Measurements from ENCODE around the gene PPP4C. TPM values are rescaled to one million over a fixed set of nuclear protein-coding genes. Genes with fewer than 3 reads are reported as not detected.

PPP4C gene
- total RNA-seq, 3 donors from 2014 or later: 71.7 to 109 (median 102) TPM

- Histone ChIP-seq H3K9me3 (no peaks in the 10 kb centered on the region), H3K4me1 (ENCODE audit: low read depth) (peaks cover 7% of the 10 kb centered on the region), H3K4me3 (no peak overlapping the region), H3K36me3 (ENCODE audit: low read depth) (no peaks in the 10 kb centered on the region)
- no peak for TF ChIP-seq CTCF (IDR thresholded peaks at IDR 0.05)
- no peak for ATAC-seq
- DNase-seq: peak in 1 of 3 donors; percentile 3
- intact Hi-C loops (cut with DNase I, micrococcal nuclease): no loop called here
Measured at GRCh38 chr16:30051518-30051917, 24.3 kb upstream of the PPP4C start.

- ATAC-seq (peak; percentile 97), DNase-seq (peak; percentile 95 to 96 (median 96))
- Histone ChIP-seq H3K36me3 (ENCODE audit: low read depth) (no peaks in the 10 kb centered on the region), H3K4me3 (peak overlapping the region; percentile 13), H3K9me3 (no peaks in the 10 kb centered on the region), H3K4me1 (ENCODE audit: low read depth) (peaks cover 7% of the 10 kb centered on the region)
- intact Hi-C loops (cut with DNase I, micrococcal nuclease): no loop called here
- TF ChIP-seq CTCF (IDR thresholded peaks at IDR 0.05): no peak
Measured at GRCh38 chr16:30052671-30053372, 23.0 kb upstream of the PPP4C start.

DNA sequence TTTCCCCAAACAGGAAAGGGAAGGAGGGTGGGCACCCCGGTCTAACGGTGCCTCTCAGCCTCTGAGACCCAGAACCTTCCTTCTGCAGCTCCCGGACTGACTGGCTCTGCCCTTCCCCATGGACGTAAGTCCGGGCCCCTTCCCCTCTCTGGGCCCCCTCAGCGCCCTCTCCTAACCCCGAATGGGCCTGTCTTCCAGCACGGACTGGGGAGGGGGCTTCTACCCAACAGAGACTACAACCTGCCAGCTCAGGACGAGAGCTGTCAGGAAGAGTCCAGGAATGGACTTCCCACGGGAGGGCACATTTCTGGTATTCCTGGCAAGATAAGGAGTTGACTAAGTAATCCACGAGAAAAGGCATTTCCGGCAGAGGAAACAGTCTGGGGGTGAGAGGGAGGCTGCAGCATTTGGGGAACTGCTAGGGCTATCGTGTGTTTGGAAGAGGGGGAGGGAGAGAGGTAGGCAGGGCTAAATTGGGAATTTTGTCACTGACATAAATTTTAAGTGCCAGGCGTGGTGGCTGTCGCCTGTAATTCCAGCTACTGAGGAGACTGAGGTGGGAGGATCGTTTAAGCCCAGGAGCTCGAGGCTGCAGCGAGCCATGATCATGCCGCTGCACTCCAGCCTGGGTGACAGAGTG, 22.3 kb upstream of the PPP4C start:
- intact Hi-C loops (cut with DNase I, micrococcal nuclease): no loop called here
- no peaks in the 10 kb centered on the region for H3K36me3 ChIP-seq (ENCODE audit: low read depth)
- TF ChIP-seq CTCF (IDR thresholded peaks at IDR 0.05): no peak
- no peaks in the 10 kb centered on the region for H3K9me3 ChIP-seq
- ATAC-seq (peak; percentile 8), DNase-seq (no peak)
- peak overlapping the region; percentile 13 for H3K4me3 ChIP-seq
- H3K4me1 ChIP-seq (ENCODE audit: low read depth): peaks cover 7% of the 10 kb centered on the region

- ATAC-seq (no peak), DNase-seq (peak in 1 of 3 donors; percentile 44)
- Histone ChIP-seq H3K36me3 (ENCODE audit: low read depth) (no peaks in the 10 kb centered on the region), H3K9me3 (no peaks in the 10 kb centered on the region), H3K4me1 (ENCODE audit: low read depth) (peaks cover 7% of the 10 kb centered on the region), H3K4me3 (no peak overlapping the region)
- TF ChIP-seq CTCF (IDR thresholded peaks at IDR 0.05): no peak
- intact Hi-C loops (cut with DNase I, micrococcal nuclease): no loop called here
Measured at GRCh38 chr16:30054451-30054850, 21.3 kb upstream of the PPP4C start.

DNA sequence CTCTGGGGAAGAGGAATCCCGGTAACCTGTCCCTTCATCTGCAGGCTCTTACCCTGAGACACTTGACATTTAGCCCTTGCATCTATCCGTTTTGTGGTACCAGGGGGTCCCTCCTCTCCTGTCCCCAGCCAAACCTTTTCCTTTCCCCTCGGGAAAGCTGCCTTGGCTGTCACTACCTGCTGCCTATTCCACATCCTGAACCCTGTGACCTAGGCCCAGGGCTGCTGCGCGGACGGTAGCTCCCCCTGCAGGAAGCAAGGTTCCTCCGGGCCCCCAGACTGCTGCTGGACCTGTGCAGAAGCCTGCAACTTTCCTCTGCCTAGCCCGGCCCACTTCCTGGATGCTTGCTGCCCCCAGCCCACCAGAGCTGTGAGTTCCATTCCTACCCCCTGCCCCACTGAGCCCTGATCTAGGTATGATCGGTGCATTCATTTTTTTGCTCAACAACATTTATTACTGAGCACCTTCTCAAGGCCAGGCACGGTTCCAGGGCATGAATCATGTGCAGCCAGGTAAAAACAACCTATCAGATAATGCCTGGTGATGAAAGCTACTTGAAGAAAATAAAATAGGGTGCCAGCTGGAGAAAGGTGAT, 20.7 kb upstream of the PPP4C start:
- no peak for TF ChIP-seq CTCF (IDR thresholded peaks at IDR 0.05)
- peak; percentile 75 for ATAC-seq
- no peak overlapping the region for H3K4me3 ChIP-seq
- no peaks in the 10 kb centered on the region for H3K36me3 ChIP-seq (ENCODE audit: low read depth)
- DNase-seq: peak; percentile 69 to 73 (median 69)
- intact Hi-C loops (cut with DNase I, micrococcal nuclease): no loop called here
- peaks cover 7% of the 10 kb centered on the region for H3K4me1 ChIP-seq (ENCODE audit: low read depth)
- no peaks in the 10 kb centered on the region for H3K9me3 ChIP-seq

Data from mucosa of descending colon (tissue), 3 donors.